ENCODE measurements around the gene TAF5L. TPM values are rescaled to one million over a fixed set of nuclear protein-coding genes. Genes with fewer than 3 reads are reported as not detected.

TAF5L gene
- total RNA-seq, 3 donors from 2014 or later (not counting 1 experiment from before 2014, with no cell fraction given) = 21.6 to 37.9 (median 32.7) TPM

DNA sequence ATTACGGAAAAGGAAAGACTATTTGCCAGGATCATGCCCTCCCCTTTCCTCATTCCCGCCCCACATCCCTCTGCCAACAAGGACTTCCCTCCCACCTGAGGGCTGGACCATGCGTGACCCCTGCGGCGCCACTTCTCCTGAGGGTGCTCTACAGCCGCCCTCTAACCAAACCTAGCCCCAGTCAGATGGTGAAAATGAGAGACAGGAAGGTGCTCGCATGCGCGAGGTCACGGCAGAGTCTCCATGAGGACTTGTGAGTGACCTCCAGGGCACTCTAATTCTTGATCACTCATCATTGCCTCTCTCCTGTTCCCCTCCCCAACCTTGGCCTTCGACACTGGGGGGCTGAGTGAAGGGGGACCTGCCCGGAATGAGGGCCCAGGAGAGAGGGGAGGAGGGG is 32.1 kb downstream of the TAF5L start:
- H3K36me3 Mint-ChIP-seq = no peaks in the 10 kb centered on the region
- H3K4me3 ChIP-seq (ENCODE audit: low read length) = no peak overlapping the region
- no peaks in the 10 kb centered on the region for H3K4me1 ChIP-seq (ENCODE audit: control insufficient read depth, insufficient read depth, low read length)
- no peak overlapping the region for H3K4me3 Mint-ChIP-seq
- H3K27ac ChIP-seq (ENCODE audit: low read length) = no peak overlapping the region
- H3K27me3 Mint-ChIP-seq (ENCODE audit: low read depth in 2 of 2) = no peaks in the 10 kb centered on the region
- no peak for DNase-seq
- no peak for ATAC-seq
- no peak overlapping the region for H3K27ac Mint-ChIP-seq
- H3K4me1 Mint-ChIP-seq = peaks cover 10 to 16% of the 10 kb centered on the region in 2 donors
- peaks cover 21% of the 10 kb centered on the region for H3K36me3 ChIP-seq (ENCODE audit: control insufficient read depth, insufficient read depth, low read length)
- over 99% methylated on average over 11 of the region's 12 CpGs for WGBS (ENCODE audit: insufficient coverage)
- no peaks in the 10 kb centered on the region for H3K9me3 Mint-ChIP-seq
- H3K9me3 ChIP-seq (ENCODE audit: control insufficient read depth, insufficient read depth, low read length) = no peaks in the 10 kb centered on the region
- intact Hi-C loops (cut with micrococcal nuclease) = no loop called here
- TF ChIP-seq, protein P1, sequence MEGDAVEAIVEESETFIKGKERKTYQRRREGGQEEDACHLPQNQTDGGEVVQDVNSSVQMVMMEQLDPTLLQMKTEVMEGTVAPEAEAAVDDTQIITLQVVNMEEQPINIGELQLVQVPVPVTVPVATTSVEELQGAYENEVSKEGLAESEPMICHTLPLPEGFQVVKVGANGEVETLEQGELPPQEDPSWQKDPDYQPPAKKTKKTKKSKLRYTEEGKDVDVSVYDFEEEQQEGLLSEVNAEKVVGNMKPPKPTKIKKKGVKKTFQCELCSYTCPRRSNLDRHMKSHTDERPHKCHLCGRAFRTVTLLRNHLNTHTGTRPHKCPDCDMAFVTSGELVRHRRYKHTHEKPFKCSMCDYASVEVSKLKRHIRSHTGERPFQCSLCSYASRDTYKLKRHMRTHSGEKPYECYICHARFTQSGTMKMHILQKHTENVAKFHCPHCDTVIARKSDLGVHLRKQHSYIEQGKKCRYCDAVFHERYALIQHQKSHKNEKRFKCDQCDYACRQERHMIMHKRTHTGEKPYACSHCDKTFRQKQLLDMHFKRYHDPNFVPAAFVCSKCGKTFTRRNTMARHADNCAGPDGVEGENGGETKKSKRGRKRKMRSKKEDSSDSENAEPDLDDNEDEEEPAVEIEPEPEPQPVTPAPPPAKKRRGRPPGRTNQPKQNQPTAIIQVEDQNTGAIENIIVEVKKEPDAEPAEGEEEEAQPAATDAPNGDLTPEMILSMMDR (IDR thresholded peaks at IDR 0.05) = no peak
- H3K27me3 ChIP-seq (ENCODE audit: control insufficient read depth, insufficient read depth, low read length) = no peaks in the 10 kb centered on the region

DNA sequence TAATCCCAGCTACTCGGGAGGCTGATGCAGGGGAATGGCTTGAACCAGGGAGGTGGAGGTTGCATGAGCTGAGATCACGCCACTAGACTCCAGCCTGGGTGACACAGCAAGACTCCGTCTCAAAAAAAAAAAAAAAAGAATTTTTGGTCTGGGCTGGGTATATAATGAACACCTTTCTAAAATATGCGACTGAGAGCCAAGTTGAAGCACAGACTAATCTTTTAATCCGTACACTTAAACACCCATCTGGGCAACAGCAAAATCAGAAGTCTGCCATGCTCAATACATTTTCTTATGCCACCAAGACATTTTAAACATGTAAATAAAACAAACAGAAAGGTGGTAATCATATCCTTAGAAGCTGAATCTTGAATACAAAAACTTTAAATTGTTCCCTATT is 35.8 kb downstream of the TAF5L start:
- H3K27ac Mint-ChIP-seq = no peak overlapping the region
- no peaks in the 10 kb centered on the region for H3K27me3 Mint-ChIP-seq (ENCODE audit: low read depth in 2 of 2)
- WGBS (ENCODE audit: insufficient coverage) = 94% methylated on average over 4 of the region's 5 CpGs
- no peak for DNase-seq
- Histone ChIP-seq H3K36me3 (ENCODE audit: control insufficient read depth, insufficient read depth, low read length) (peaks cover 21% of the 10 kb centered on the region), H3K4me1 (ENCODE audit: control insufficient read depth, insufficient read depth, low read length) (no peaks in the 10 kb centered on the region), H3K27ac (ENCODE audit: low read length) (no peak overlapping the region), H3K9me3 (ENCODE audit: control insufficient read depth, insufficient read depth, low read length) (no peaks in the 10 kb centered on the region), H3K27me3 (ENCODE audit: control insufficient read depth, insufficient read depth, low read length) (no peaks in the 10 kb centered on the region), H3K4me3 (ENCODE audit: low read length) (no peak overlapping the region)
- TF ChIP-seq, protein P1 (IDR thresholded peaks at IDR 0.05) = no peak
- H3K9me3 Mint-ChIP-seq = no peaks in the 10 kb centered on the region
- no peaks in the 10 kb centered on the region for H3K36me3 Mint-ChIP-seq
- H3K4me3 Mint-ChIP-seq = no peak overlapping the region
- ATAC-seq = no peak
- H3K4me1 Mint-ChIP-seq = no peaks in the 10 kb centered on the region
- intact Hi-C loops (cut with micrococcal nuclease) = no loop called here

DNA sequence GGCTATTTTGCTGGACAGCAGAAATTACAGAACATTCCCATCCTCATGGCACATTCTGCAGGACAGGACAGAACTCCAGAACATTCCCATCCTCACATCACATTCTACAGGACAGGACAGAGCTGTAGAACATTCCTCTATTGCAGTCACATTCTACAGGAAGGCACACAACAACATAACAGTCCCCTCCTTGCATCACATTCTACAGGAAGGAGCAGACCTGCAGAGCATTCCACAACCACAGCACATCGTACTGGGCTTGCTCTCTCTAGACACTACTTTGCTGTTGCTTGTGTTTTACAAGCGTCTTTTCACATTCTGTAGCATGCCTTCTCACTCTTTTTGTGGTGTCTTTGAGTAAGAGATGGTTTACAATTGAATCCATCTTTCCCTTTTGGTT is 40.6 kb downstream of the TAF5L start:
- 83% methylated on average over 2 of the region's 2 CpGs for WGBS (ENCODE audit: insufficient coverage)
- no peaks in the 10 kb centered on the region for H3K36me3 Mint-ChIP-seq
- H3K27ac ChIP-seq (ENCODE audit: low read length) = no peak overlapping the region
- no peaks in the 10 kb centered on the region for H3K27me3 Mint-ChIP-seq (ENCODE audit: low read depth in 2 of 2)
- intact Hi-C loops (cut with micrococcal nuclease) = no loop called here
- H3K4me1 Mint-ChIP-seq = no peaks in the 10 kb centered on the region
- H3K27ac Mint-ChIP-seq = no peak overlapping the region
- no peak for ATAC-seq
- no peaks in the 10 kb centered on the region for H3K4me1 ChIP-seq (ENCODE audit: control insufficient read depth, insufficient read depth, low read length)
- no peak for DNase-seq
- no peaks in the 10 kb centered on the region for H3K9me3 Mint-ChIP-seq
- no peaks in the 10 kb centered on the region for H3K36me3 ChIP-seq (ENCODE audit: control insufficient read depth, insufficient read depth, low read length)
- no peaks in the 10 kb centered on the region for H3K27me3 ChIP-seq (ENCODE audit: control insufficient read depth, insufficient read depth, low read length)
- no peaks in the 10 kb centered on the region for H3K9me3 ChIP-seq (ENCODE audit: control insufficient read depth, insufficient read depth, low read length)
- TF ChIP-seq, protein P1 (IDR thresholded peaks at IDR 0.05) = no peak
- H3K4me3 ChIP-seq (ENCODE audit: low read length) = no peak overlapping the region
- H3K4me3 Mint-ChIP-seq = no peak overlapping the region

DNA sequence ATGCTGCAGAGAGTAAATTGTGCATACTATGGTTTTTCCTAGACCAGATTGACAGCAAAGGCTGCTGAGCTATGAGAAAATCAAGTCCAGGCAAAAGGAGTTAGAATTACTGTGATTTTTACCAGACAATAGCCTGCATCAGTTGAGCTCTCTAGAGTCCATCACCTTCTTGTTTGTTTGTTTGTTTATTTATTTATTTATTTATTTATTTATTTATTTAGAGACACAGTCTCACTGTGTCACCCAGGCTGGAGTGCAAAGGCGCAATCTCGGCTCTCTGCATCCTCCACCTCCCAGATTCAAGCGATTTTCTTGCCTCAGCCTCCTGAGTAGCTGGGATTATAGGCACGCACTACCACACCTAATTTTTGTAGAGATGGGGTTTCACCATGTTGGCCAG is 43.2 kb downstream of the TAF5L start:
- 92% methylated on average over 4 of the region's 4 CpGs for WGBS (ENCODE audit: insufficient coverage)

More for the DNA sequence above, 43.2 kb downstream of the TAF5L start:
- H3K27me3 ChIP-seq (ENCODE audit: control insufficient read depth, insufficient read depth, low read length) = no peaks in the 10 kb centered on the region
- intact Hi-C loops (cut with micrococcal nuclease) = no loop called here
- Mint-ChIP-seq H3K27me3 (ENCODE audit: low read depth in 2 of 2) (peaks cover 6 to 20% of the 10 kb centered on the region in 2 donors), H3K9me3 (no peaks in the 10 kb centered on the region), H3K27ac (no peak overlapping the region), H3K4me1 (no peaks in the 10 kb centered on the region), H3K36me3 (no peaks in the 10 kb centered on the region), H3K4me3 (no peak overlapping the region)
- TF ChIP-seq, protein P1 (IDR thresholded peaks at IDR 0.05) = no peak
- peaks cover 5% of the 10 kb centered on the region for H3K4me1 ChIP-seq (ENCODE audit: control insufficient read depth, insufficient read depth, low read length)
- no peaks in the 10 kb centered on the region for H3K36me3 ChIP-seq (ENCODE audit: control insufficient read depth, insufficient read depth, low read length)
- H3K27ac ChIP-seq (ENCODE audit: low read length) = no peak overlapping the region
- H3K9me3 ChIP-seq (ENCODE audit: control insufficient read depth, insufficient read depth, low read length) = no peaks in the 10 kb centered on the region
- no peak for DNase-seq
- H3K4me3 ChIP-seq (ENCODE audit: low read length) = no peak overlapping the region
- ATAC-seq = no peak

All from natural killer cell (primary cell).